Naive thymus-derived CD4-positive, alpha-beta T cell (primary cell): Measurements from ENCODE around the gene KIF3B. TPM values are rescaled to one million over a fixed set of nuclear protein-coding genes. Genes with fewer than 3 reads are reported as not detected.

ENCODE experiments used
- ATAC-seq: fragments of 150-1000 bp; cut with Tn5 transposase; 2 replicates; pipeline ENCODE4 v1.10.0; 2021; ENCODE audit warnings: mild to moderate bottlenecking, moderate library complexity
- CTCF ChIA-PET: fragments of 350-600 bp; sonication (Branson Sonifier 250); formaldehyde crosslinking; loops from one replicate; lab custom pipeline; 2021; ENCODE audit warnings: antibody characterized with exemption; lab: Charles Lee
- POLR2A ChIA-PET: fragments of 350-600 bp; sonication (Branson Sonifier 250); formaldehyde crosslinking; loops from one replicate; lab custom pipeline; 2021; ENCODE audit warnings: antibody characterized with exemption, inconsistent platforms; lab: Charles Lee
- DNase-seq, 9 donors: peaks; one replicate each; pipeline versions ENCODE4 v3.0.0 to v3.0.0-alpha.2; 2020 to 2022; ENCODE audit warnings: mixed read lengths in 1 of 9
- H3K27ac ChIP-seq: one replicate; pipeline ENCODE4 v1.7.0; 2013; ENCODE audit warnings: mild to moderate bottlenecking, low read depth, low read length, moderate library complexity
- H3K27me3 ChIP-seq, 2 donors: one replicate each; pipeline ENCODE4 v1.7.0; 2013; ENCODE audit warnings: low read length in 2 of 2, mild to moderate bottlenecking in 2 of 2, moderate library complexity in 2 of 2; ENCODE audit not compliant: control insufficient read depth in 2 of 2, insufficient read depth in 2 of 2
- H3K36me3 ChIP-seq, 3 experiments: 1 replicate in 2 of 3; 2 replicates in 1 of 3; pipeline ENCODE4 v1.7.0; 2013; ENCODE audit warnings: low read length in 3 of 3, mild to moderate bottlenecking in 3 of 3, moderate library complexity in 1 of 3; ENCODE audit not compliant: insufficient read depth in 3 of 3, control insufficient read depth in 2 of 3
- H3K4me1 ChIP-seq, 2 donors: one replicate each; pipeline ENCODE4 v1.7.0; 2013; ENCODE audit warnings: low read length in 2 of 2, mild to moderate bottlenecking in 2 of 2, moderate library complexity in 1 of 2; ENCODE audit not compliant: control insufficient read depth in 2 of 2, insufficient read depth in 2 of 2
- H3K4me3 ChIP-seq: 2 replicates; pipeline ENCODE4 v1.7.0; 2013; ENCODE audit warnings: mild to moderate bottlenecking, low read length
- H3K9me3 ChIP-seq, 3 experiments: 1 replicate in 2 of 3; 2 replicates in 1 of 3; pipeline ENCODE4 v1.7.0; 2013; ENCODE audit warnings: low read length in 3 of 3; ENCODE audit not compliant: control insufficient read depth in 2 of 3
- H3K27ac Mint-ChIP-seq, 9 donors: one replicate each; pipeline ENCODE4 v1.8.0; 2020 to 2022; ENCODE audit warnings: mixed read lengths in 9 of 9, mild to moderate bottlenecking in 8 of 9, moderate library complexity in 5 of 9, inconsistent platforms in 2 of 9
- H3K27me3 Mint-ChIP-seq, 5 donors: one replicate each; pipeline ENCODE4 v1.8.0; 2021 to 2022; ENCODE audit warnings: mixed read lengths in 5 of 5, mild to moderate bottlenecking in 1 of 5
- H3K36me3 Mint-ChIP-seq, 5 donors: one replicate each; pipeline ENCODE4 v1.8.0; 2020 to 2022; ENCODE audit warnings: mixed read lengths in 5 of 5, mild to moderate bottlenecking in 3 of 5, inconsistent platforms in 1 of 5
- H3K4me1 Mint-ChIP-seq, 7 donors: one replicate each; pipeline ENCODE4 v1.8.0; 2020 to 2022; ENCODE audit warnings: mixed read lengths in 7 of 7, mild to moderate bottlenecking in 3 of 7, inconsistent platforms in 1 of 7
- H3K4me3 Mint-ChIP-seq, 10 donors: one replicate each; pipeline ENCODE4 v1.8.0; 2020 to 2022; ENCODE audit warnings: mild to moderate bottlenecking in 10 of 10, mixed read lengths in 10 of 10, moderate library complexity in 6 of 10, inconsistent platforms in 2 of 10
- H3K9me3 Mint-ChIP-seq, 11 donors: one replicate each; pipeline ENCODE4 v1.8.0; 2020 to 2022; ENCODE audit warnings: mixed read lengths in 11 of 11, mild to moderate bottlenecking in 4 of 11, inconsistent platforms in 1 of 11, moderate library complexity in 1 of 11
- intact Hi-C, 2 donors: fragments of 100-400 bp; cut with micrococcal nuclease; formaldehyde crosslinking; loops; one replicate each; pipeline ENCODE4 v1.15.1; 2023
- polyA plus RNA-seq, 2 donors: library from polyadenylated mRNA; unstranded; fragments of 300-500 nt; fragmentation: Illumina TruSeq; gene quantifications; one replicate each; pipeline ENCODE4 v1.2.3, GENCODE V29; 2021
- total RNA-seq, 6 experiments: library from RNA in 5 of 6; stranded (reverse) in 5 of 6; gene quantifications; 1 replicate in 5 of 6; 2 replicates in 1 of 6; pipeline ENCODE4 v1.2.3 and lab custom pipeline; 2021 to 2026

Gene KIF3B
- total and polyA plus RNA-seq, 7 experiments from 2014 or later = 1.5 to 19.5 (median 11.0) TPM

- Mint-ChIP-seq H3K27ac (peak overlapping the region; percentile 74 to 97 (median 88)), H3K9me3 (peaks cover 0 to 5% (median 0%) of the 10 kb centered on the region in 11 donors), H3K4me1 (peaks cover 24 to 52% (median 39%) of the 10 kb centered on the region in 7 donors), H3K4me3 (peak overlapping the region; percentile 85 to 93 (median 88)), H3K36me3 (peaks cover 9 to 20% (median 12%) of the 10 kb centered on the region in 5 donors), H3K27me3 (no peaks in the 10 kb centered on the region)
- intact Hi-C loops = loop anchor here (1.0 to 5.0 kb wide), 5 partner anchors 8 to 209 kb away; partner anchors contain the start of gene ASXL1 (in 1 of the 2)
- Histone ChIP-seq H3K27me3 (no peaks in the 10 kb centered on the region), H3K9me3 (no peaks in the 10 kb centered on the region), H3K27ac (peak overlapping the region; percentile 88), H3K36me3 (no peaks in the 10 kb centered on the region), H3K4me1 (peaks cover 9 to 13% of the 10 kb centered on the region in 2 donors), H3K4me3 (peak overlapping the region; percentile 73)
- POLR2A ChIA-PET = no interaction called here
- ATAC-seq (peak; percentile 28), DNase-seq (peak in 1 of 9 donors; percentile 14)
- CTCF ChIA-PET = interaction anchor here (0.6 kb wide), 1 partner anchor 34 kb away, joined by 3 read pairs; no protein-coding TSS in a partner anchor
Measured at GRCh38 chr20:32278199-32278643, 770 bp downstream of the KIF3B start.

GRCh38 chr20:32281711-32282110 lies 4.3 kb downstream of the KIF3B start:
- CTCF ChIA-PET = interaction anchor here (0.7 kb wide), 1 partner anchor 10 kb away, joined by 3 read pairs; no protein-coding TSS in a partner anchor
- H3K27me3 ChIP-seq = no peaks in the 10 kb centered on the region
- POLR2A ChIA-PET = no interaction called here
- no peak overlapping the region for H3K27ac ChIP-seq
- peak overlapping the region in 5 of 9 donors; percentile 1 to 62 (median 34) for H3K27ac Mint-ChIP-seq
- H3K9me3 Mint-ChIP-seq = no peaks in the 10 kb centered on the region
- ATAC-seq (no peak), DNase-seq (no peak)
- no peak overlapping the region for H3K4me3 Mint-ChIP-seq
- H3K4me1 Mint-ChIP-seq = peaks cover 40 to 70% (median 59%) of the 10 kb centered on the region in 7 donors
- H3K4me1 ChIP-seq = peaks cover 23 to 33% of the 10 kb centered on the region in 2 donors
- no peaks in the 10 kb centered on the region for H3K36me3 ChIP-seq
- H3K4me3 ChIP-seq = no peak overlapping the region
- intact Hi-C loops = no loop called here
- H3K9me3 ChIP-seq = no peaks in the 10 kb centered on the region
- peaks cover 9 to 17% (median 12%) of the 10 kb centered on the region in 5 donors for H3K36me3 Mint-ChIP-seq
- no peaks in the 10 kb centered on the region for H3K27me3 Mint-ChIP-seq

GRCh38 chr20:32282461-32282860 lies 5.0 kb downstream of the KIF3B start:
- Mint-ChIP-seq H3K27ac (peak overlapping the region in 4 of 9 donors; percentile 11 to 62 (median 42)), H3K4me3 (no peak overlapping the region), H3K9me3 (no peaks in the 10 kb centered on the region), H3K27me3 (no peaks in the 10 kb centered on the region), H3K36me3 (peaks cover 9 to 17% (median 12%) of the 10 kb centered on the region in 5 donors), H3K4me1 (peaks cover 40 to 64% (median 53%) of the 10 kb centered on the region in 7 donors)
- Histone ChIP-seq H3K4me1 (peaks cover 19 to 33% of the 10 kb centered on the region in 2 donors), H3K27ac (no peak overlapping the region), H3K9me3 (no peaks in the 10 kb centered on the region), H3K4me3 (no peak overlapping the region), H3K27me3 (no peaks in the 10 kb centered on the region), H3K36me3 (no peaks in the 10 kb centered on the region)
- ATAC-seq = no peak
- DNase-seq = no peak
- POLR2A ChIA-PET = no interaction called here
- intact Hi-C loops = no loop called here
- CTCF ChIA-PET = interaction anchor here (0.6 kb wide), 2 partner anchors 14 to 46 kb away, joined by 3 read pairs; no protein-coding TSS in a partner anchor

GRCh38 chr20:32285082-32285620 lies 7.7 kb downstream of the KIF3B start:
- Histone ChIP-seq H3K36me3 (no peaks in the 10 kb centered on the region), H3K27ac (peak overlapping the region; percentile 40), H3K27me3 (no peaks in the 10 kb centered on the region), H3K9me3 (no peaks in the 10 kb centered on the region), H3K4me3 (no peak overlapping the region), H3K4me1 (peaks cover 10 to 28% of the 10 kb centered on the region in 2 donors)
- Mint-ChIP-seq H3K4me3 (peak overlapping the region in 6 of 10 donors; percentile 31 to 85 (median 44)), H3K27ac (peak overlapping the region; percentile 58 to 90 (median 76)), H3K36me3 (peaks cover 12 to 24% (median 17%) of the 10 kb centered on the region in 5 donors), H3K4me1 (peaks cover 35 to 51% (median 42%) of the 10 kb centered on the region in 7 donors), H3K9me3 (peaks cover 0 to 2% (median 0%) of the 10 kb centered on the region in 11 donors), H3K27me3 (no peaks in the 10 kb centered on the region)
- ATAC-seq = peak; percentile 31
- CTCF ChIA-PET = no interaction called here
- no peak for DNase-seq
- POLR2A ChIA-PET = interaction anchor here (0.6 to 1.0 kb wide), 3 partner anchors 66 to 223 kb away, joined by 3 to 4 read pairs (median 4); partner anchors contain the start of gene ASXL1
- intact Hi-C loops = no loop called here

- Mint-ChIP-seq H3K9me3 (peaks cover 0 to 2% (median 0%) of the 10 kb centered on the region in 11 donors), H3K27ac (peak overlapping the region; percentile 58 to 90 (median 69)), H3K27me3 (no peaks in the 10 kb centered on the region), H3K4me3 (peak overlapping the region in 8 of 10 donors; percentile 31 to 85 (median 51)), H3K4me1 (peaks cover 35 to 51% (median 43%) of the 10 kb centered on the region in 7 donors), H3K36me3 (peaks cover 12 to 26% (median 17%) of the 10 kb centered on the region in 5 donors)
- ChIA-PET CTCF (no interaction called here), POLR2A (interaction anchor here (0.5 to 1.0 kb wide), 4 partner anchors 66 to 222 kb away, joined by 3 to 4 read pairs (median 4); partner anchors contain the start of gene ASXL1)
- intact Hi-C loops = loop anchor here in 1 of 2 donors (1.0 kb wide), 1 partner anchor 7 kb away; no protein-coding TSS in a partner anchor
- H3K4me3 ChIP-seq = no peak overlapping the region
- H3K36me3 ChIP-seq = no peaks in the 10 kb centered on the region
- no peaks in the 10 kb centered on the region for H3K27me3 ChIP-seq
- peak overlapping the region; percentile 49 for H3K27ac ChIP-seq
- DNase-seq = peak in 2 of 9 donors; percentile 18 to 44
- no peaks in the 10 kb centered on the region for H3K9me3 ChIP-seq
- ATAC-seq = peak; percentile 87
- H3K4me1 ChIP-seq = peaks cover 10 to 28% of the 10 kb centered on the region in 2 donors
Measured at GRCh38 chr20:32285621-32286371, 8.3 kb downstream of the KIF3B start.

GRCh38 chr20:32287231-32287638 lies 9.8 kb downstream of the KIF3B start:
- ATAC-seq (no peak), DNase-seq (no peak)
- no peaks in the 10 kb centered on the region for H3K9me3 ChIP-seq
- H3K36me3 Mint-ChIP-seq = peaks cover 3 to 16% (median 7%) of the 10 kb centered on the region in 5 donors
- H3K27me3 ChIP-seq = no peaks in the 10 kb centered on the region
- peaks cover 26 to 37% (median 33%) of the 10 kb centered on the region in 7 donors for H3K4me1 Mint-ChIP-seq
- ChIA-PET POLR2A (no interaction called here), CTCF (no interaction called here)
- H3K27ac Mint-ChIP-seq = peak overlapping the region in 1 of 9 donors; percentile 9
- no peak overlapping the region for H3K27ac ChIP-seq
- no peaks in the 10 kb centered on the region for H3K36me3 ChIP-seq
- H3K27me3 Mint-ChIP-seq = no peaks in the 10 kb centered on the region
- peaks cover 0 to 2% (median 0%) of the 10 kb centered on the region in 11 donors for H3K9me3 Mint-ChIP-seq
- H3K4me1 ChIP-seq = peaks cover 10 to 28% of the 10 kb centered on the region in 2 donors
- intact Hi-C loops = no loop called here
- H3K4me3 ChIP-seq = no peak overlapping the region
- no peak overlapping the region for H3K4me3 Mint-ChIP-seq
